WTC11 (cell line): ENCODE measurements around the gene PIP4K2A. TPM values are rescaled to one million over a fixed set of nuclear protein-coding genes. Genes with fewer than 3 reads are reported as not detected.

Experiments
- ATAC-seq: fragments of 200-7000 bp; cut with Tn5 transposase; 2 replicates; pipeline ENCODE4 v1.10.0; 2021; ENCODE audit warnings: mild to moderate bottlenecking, moderate library complexity
- CTCF ChIA-PET: fragments of 300-600 bp; sonication (Branson Sonifier 250); formaldehyde crosslinking; loops from one replicate; lab custom pipeline; 2021; ENCODE audit warnings: antibody characterized with exemption; lab: Charles Lee
- POLR2A ChIA-PET: fragments of 350-600 bp; sonication (Branson Sonifier 250); formaldehyde crosslinking; loops from one replicate; lab custom pipeline; 2021; ENCODE audit warnings: antibody characterized with exemption; lab: Charles Lee
- DNase-seq: peaks from one replicate; pipeline ENCODE4 v3.0.0; 2021; ENCODE audit warnings: low spot score
- H3K27ac Mint-ChIP-seq: 2 replicates; pipeline ENCODE4 v1.8.0; 2021; ENCODE audit warnings: mixed read lengths
- H3K27me3 Mint-ChIP-seq: 2 replicates; pipeline ENCODE4 v1.8.0; 2021; ENCODE audit warnings: low read depth, mild to moderate bottlenecking, moderate library complexity, mixed read lengths
- H3K36me3 Mint-ChIP-seq: 2 replicates; pipeline ENCODE4 v1.8.0; 2021; ENCODE audit warnings: mixed read lengths
- H3K4me1 Mint-ChIP-seq: 2 replicates; pipeline ENCODE4 v1.8.0; 2022; ENCODE audit warnings: mixed read lengths
- H3K4me3 Mint-ChIP-seq: 2 replicates; pipeline ENCODE4 v1.8.0; 2021; ENCODE audit warnings: mild to moderate bottlenecking, moderate library complexity, mixed read lengths
- H3K9me3 Mint-ChIP-seq: 2 replicates; pipeline ENCODE4 v1.8.0; 2021; ENCODE audit warnings: mixed read lengths
- CREM ChIP-seq: sonication (generic); formaldehyde crosslinking; IDR thresholded peaks from 2 replicates; pipeline ENCODE4 v1.8.1; 2022; ENCODE audit warnings: mild to moderate bottlenecking, missing genetic modification reagents, moderate library complexity
- CTCF ChIP-seq: fragments of 200-600 bp; IDR thresholded peaks from 2 replicates; pipeline ENCODE4 v1.8.0; 2022; ENCODE audit warnings: antibody characterized with exemption
- FOXJ3 ChIP-seq: sonication (generic); formaldehyde crosslinking; IDR thresholded peaks from 2 replicates; pipeline ENCODE4 v1.9.0; 2021; ENCODE audit warnings: missing genetic modification reagents, mild to moderate bottlenecking, borderline replicate concordance
- JUN ChIP-seq: sonication (generic); formaldehyde crosslinking; IDR thresholded peaks from 2 replicates; pipeline ENCODE4 v1.8.0; 2023; ENCODE audit warnings: mild to moderate bottlenecking, missing genetic modification reagents
- MXD4 ChIP-seq: fragments of 250-450 bp; sonication (Bioruptor Pico); IDR thresholded peaks from 2 replicates; pipeline ENCODE4 v1.8.0; 2021; ENCODE audit warnings: mild to moderate bottlenecking, moderate library complexity, borderline replicate concordance
- MYBL2 ChIP-seq: sonication (generic); formaldehyde crosslinking; IDR thresholded peaks from 2 replicates; pipeline ENCODE4 v1.8.1; 2023; ENCODE audit warnings: mild to moderate bottlenecking, moderate library complexity, missing genetic modification reagents
- NFYB ChIP-seq: sonication (generic); formaldehyde crosslinking; conservative IDR thresholded peaks from 2 replicates; pipeline ENCODE4 v1.8.0; 2022; ENCODE audit warnings: low read depth, missing genetic modification reagents
- NR1H2 ChIP-seq: sonication (generic); formaldehyde crosslinking; IDR thresholded peaks from 2 replicates; pipeline ENCODE4 v1.9.0; 2021; ENCODE audit warnings: mild to moderate bottlenecking, moderate library complexity, missing genetic modification reagents
- RORB ChIP-seq: fragments of 250-450 bp; sonication (Bioruptor Pico); IDR thresholded peaks from 2 replicates; pipeline ENCODE4 v1.9.0; 2021; ENCODE audit warnings: mild to moderate bottlenecking
- SMAD4 ChIP-seq: sonication (generic); formaldehyde crosslinking; IDR thresholded peaks from 2 replicates; pipeline ENCODE4 v1.8.0; 2022; ENCODE audit warnings: mild to moderate bottlenecking, missing genetic modification reagents
- ZBTB21 ChIP-seq: sonication (generic); formaldehyde crosslinking; IDR thresholded peaks from 2 replicates; pipeline ENCODE4 v1.8.1; 2023; ENCODE audit warnings: mild to moderate bottlenecking, missing genetic modification reagents, borderline replicate concordance
- ZNF121 ChIP-seq: sonication (generic); formaldehyde crosslinking; IDR thresholded peaks from 2 replicates; pipeline ENCODE4 v1.8.0; 2023; ENCODE audit warnings: missing genetic modification reagents
- ZNF396 ChIP-seq: fragments of 250-450 bp; sonication (Bioruptor Pico); IDR thresholded peaks from 2 replicates; pipeline ENCODE4 v1.8.0; 2021; ENCODE audit warnings: mild to moderate bottlenecking, moderate library complexity, borderline replicate concordance
- ZNF671 ChIP-seq: fragments of 250-450 bp; sonication (Bioruptor Pico); IDR thresholded peaks from 2 replicates; pipeline ENCODE4 v1.8.0; 2021; ENCODE audit warnings: mild to moderate bottlenecking
- ZSCAN18 ChIP-seq: fragments of 250-450 bp; sonication (Bioruptor Pico); IDR thresholded peaks from 2 replicates; pipeline ENCODE4 v2.1.2; 2022; ENCODE audit warnings: mild to moderate bottlenecking, moderate library complexity
- total RNA-seq: library from RNA; stranded (reverse); gene quantifications from 3 replicates; pipeline ENCODE4 v1.2.3, GENCODE V29; 2021
- TF ChIP-seq, protein P1 (sequence below): sonication (generic); formaldehyde crosslinking; IDR thresholded peaks from 2 replicates; pipeline ENCODE4 v1.8.0; 2023; ENCODE audit warnings: missing genetic modification reagents
- TF ChIP-seq, protein P2 (sequence below): sonication (generic); formaldehyde crosslinking; IDR thresholded peaks from 2 replicates; pipeline ENCODE4 v1.8.1; 2022; ENCODE audit warnings: mild to moderate bottlenecking, moderate library complexity, missing genetic modification reagents
- TF ChIP-seq, protein P3 (sequence below): fragments of 250-450 bp; sonication (Bioruptor Pico); conservative IDR thresholded peaks from 2 replicates; pipeline ENCODE4 v1.9.0; 2021; ENCODE audit warnings: mild to moderate bottlenecking

PIP4K2A gene
- total RNA-seq, 1 experiment from 2014 or later = 47.5 TPM

DNA sequence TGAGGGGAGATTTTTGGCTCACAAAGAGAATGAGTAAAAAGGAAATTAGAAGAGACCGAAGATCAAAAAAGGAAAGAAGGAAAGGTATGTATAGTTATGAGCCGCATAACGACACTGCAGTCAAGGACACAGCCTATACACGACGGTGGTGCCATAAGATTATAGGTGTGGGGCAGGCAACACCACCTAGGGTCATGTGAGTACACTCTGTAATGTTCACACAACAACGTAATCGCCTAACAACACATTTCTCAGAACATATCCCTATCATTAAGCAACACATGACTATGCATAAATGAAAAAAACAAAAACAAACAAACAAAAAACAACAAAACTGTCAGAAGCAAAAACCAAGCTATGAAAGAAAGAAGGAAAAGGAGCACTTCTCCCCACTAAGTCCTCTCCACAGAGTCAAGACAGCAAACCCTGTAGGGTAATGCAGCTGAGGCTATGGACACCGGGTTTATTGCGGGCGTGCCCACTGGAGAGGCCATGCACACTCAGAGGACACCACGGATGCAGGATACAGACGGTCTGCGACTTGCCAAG, 45.1 kb downstream of the PIP4K2A start:
- H3K36me3 Mint-ChIP-seq = no peaks in the 10 kb centered on the region
- H3K4me1 Mint-ChIP-seq = peaks cover 74% of the 10 kb centered on the region
- H3K27ac Mint-ChIP-seq = peak overlapping the region; percentile 71
- TF ChIP-seq, protein P1, sequence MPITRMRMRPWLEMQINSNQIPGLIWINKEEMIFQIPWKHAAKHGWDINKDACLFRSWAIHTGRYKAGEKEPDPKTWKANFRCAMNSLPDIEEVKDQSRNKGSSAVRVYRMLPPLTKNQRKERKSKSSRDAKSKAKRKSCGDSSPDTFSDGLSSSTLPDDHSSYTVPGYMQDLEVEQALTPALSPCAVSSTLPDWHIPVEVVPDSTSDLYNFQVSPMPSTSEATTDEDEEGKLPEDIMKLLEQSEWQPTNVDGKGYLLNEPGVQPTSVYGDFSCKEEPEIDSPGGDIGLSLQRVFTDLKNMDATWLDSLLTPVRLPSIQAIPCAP (CRISPR knock-in tag) = no peak
- TF ChIP-seq CREM (CRISPR knock-in tag) (no peak), ZNF121 (no peak), SMAD4 (CRISPR knock-in tag) (no peak), MYBL2 (CRISPR knock-in tag) (no peak)
- no peaks in the 10 kb centered on the region for H3K9me3 Mint-ChIP-seq
- ATAC-seq (peak; percentile 21; the same call in 1 of the 2 replicates), DNase-seq (no peak)
- H3K4me3 Mint-ChIP-seq = no peak overlapping the region
- CTCF ChIA-PET = no interaction called here
- no peaks in the 10 kb centered on the region for H3K27me3 Mint-ChIP-seq
- POLR2A ChIA-PET = no interaction called here

- Mint-ChIP-seq H3K27ac (no peak overlapping the region), H3K9me3 (no peaks in the 10 kb centered on the region), H3K4me3 (no peak overlapping the region), H3K27me3 (no peaks in the 10 kb centered on the region), H3K4me1 (peaks cover 64% of the 10 kb centered on the region), H3K36me3 (no peaks in the 10 kb centered on the region)
- no peak for DNase-seq
- ATAC-seq = no peak
- TF ChIP-seq, protein P2, sequence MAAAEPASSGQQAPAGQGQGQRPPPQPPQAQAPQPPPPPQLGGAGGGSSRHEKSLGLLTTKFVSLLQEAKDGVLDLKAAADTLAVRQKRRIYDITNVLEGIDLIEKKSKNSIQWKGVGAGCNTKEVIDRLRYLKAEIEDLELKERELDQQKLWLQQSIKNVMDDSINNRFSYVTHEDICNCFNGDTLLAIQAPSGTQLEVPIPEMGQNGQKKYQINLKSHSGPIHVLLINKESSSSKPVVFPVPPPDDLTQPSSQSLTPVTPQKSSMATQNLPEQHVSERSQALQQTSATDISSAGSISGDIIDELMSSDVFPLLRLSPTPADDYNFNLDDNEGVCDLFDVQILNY (CRISPR knock-in tag) = no peak
- TF ChIP-seq CTCF (no peak), ZNF671 (CRISPR knock-in tag) (no peak), NR1H2 (no peak), RORB (CRISPR knock-in tag) (no peak), JUN (CRISPR knock-in tag) (no peak), NFYB (CRISPR knock-in tag) (no peak), FOXJ3 (no peak), ZSCAN18 (CRISPR knock-in tag) (no peak), ZBTB21 (CRISPR knock-in tag) (no peak), MXD4 (CRISPR knock-in tag) (no peak), ZNF396 (no peak)
- TF ChIP-seq, protein P3, sequence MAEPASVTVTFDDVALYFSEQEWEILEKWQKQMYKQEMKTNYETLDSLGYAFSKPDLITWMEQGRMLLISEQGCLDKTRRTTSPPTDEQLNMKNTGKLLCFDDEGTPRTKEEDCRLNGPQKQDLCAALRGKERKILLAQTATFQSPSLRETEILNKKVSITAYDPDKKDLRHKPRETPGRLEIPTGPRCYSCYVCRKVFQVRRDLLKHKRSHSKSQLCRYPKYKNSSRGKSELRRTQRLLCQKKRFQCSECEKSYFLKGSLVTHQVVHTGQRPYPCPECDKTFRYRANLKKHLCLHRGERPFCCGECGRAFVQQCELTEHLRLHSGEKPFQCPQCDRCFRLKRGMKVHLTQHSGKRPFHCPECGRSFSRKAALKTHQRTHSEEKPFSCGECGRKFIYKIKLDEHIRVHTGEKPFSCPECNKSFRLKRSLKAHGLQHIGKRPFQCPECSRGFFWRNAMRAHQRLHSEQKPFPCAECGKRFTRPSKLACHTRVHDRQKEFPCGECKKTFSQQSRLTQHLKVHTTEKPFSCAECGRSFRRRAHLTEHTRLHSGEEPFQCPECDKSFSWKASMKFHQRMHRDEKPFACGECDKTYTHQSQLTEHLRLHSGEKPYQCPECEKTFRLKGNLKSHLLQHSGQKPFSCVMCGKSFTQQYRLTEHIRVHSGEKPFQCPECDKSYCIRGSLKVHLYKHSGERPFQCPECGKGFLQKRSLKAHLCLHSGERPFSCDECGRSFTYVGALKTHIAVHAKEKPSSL (CRISPR knock-in tag) = no peak
- ChIA-PET CTCF (no interaction called here), POLR2A (no interaction called here)
Measured at GRCh38 chr10:22667093-22667480, 47.3 kb downstream of the PIP4K2A start.
